ENCODE results near the gene CLPTM1L. TPM values are rescaled to one million over a fixed set of nuclear protein-coding genes. Genes with fewer than 3 reads are reported as not detected.

The CLPTM1L gene
- polyA plus RNA-seq, 1 donor from 2014 or later, result 61.6 TPM

DNA sequence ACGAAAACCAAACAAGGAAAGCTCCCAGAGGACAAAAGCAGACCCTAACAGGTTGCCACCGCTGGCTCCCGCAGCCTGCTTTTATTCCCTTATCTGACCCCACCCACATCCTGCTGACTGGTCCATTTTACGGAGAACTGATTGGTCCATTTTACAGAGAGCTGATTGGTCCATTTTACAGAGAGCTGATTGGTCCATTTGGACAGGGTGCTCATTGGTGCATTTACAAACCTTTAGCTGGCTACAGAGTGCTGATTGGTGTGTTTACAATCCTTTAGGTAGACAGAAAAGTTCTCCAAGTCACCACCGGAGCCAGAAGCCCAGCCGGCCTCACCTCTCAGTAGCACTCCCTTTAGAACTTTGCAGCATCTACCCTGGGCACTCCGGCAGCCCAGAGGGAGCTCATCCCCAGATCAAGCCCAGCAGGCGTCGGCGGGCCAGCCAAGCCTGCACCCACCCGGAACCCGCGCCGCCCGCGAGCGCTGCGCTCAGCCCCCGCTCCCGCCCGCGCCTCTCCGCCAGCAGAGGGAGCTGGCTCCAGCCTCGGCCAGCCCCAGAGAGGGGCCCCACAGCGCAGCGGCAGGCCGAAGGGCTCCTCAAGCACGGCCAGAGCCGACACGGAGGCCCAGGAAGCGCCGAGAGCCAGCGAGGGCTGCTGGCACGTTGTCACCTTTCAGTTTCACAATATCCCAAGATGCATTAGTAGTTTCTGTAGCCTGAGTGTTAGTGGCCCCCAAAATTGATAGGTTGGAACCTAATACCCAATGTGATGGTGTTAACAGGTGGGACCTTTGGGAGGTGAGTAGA lies 35.3 kb upstream of the CLPTM1L start:
- no peak overlapping the region for H3K27ac ChIP-seq (ENCODE audit: low read length)

DNA sequence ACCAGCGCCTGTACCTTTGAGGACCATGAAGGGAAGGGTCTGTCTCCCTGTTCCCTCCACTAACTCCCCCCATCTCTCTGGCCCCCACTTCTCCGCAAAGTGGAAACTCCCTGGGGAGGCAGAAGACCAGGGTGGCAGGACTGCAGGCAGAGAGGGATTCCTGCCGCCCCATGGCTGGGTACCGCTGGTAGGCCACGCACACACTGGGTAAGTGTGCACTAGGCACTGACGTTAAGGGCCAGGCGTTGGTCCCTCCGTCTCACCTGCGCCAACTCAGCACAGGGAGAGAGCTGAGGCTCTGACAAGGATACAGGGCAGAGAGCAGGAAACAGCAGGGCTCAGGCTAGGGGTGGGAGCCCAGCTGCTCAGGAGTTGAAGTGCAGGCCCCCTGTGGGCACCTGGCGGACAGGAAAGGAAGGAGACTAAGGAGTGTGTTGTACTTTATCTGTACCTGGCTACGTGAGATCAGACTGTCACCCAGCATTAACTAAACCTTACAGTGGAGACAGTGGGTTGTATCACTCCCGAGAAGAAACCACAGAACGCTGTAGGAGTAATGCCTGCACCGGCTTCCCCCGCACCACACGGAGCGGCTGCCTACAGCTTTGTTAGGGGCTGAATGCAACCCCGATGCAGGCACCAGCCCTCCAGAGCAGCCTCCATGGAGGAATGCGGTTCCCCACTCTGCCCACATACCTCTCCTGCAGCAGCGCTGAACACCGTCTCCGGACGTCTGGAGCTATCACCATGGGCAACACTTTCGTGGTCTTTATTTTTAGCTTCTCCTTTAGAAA lies 34.2 kb upstream of the CLPTM1L start:
- Histone ChIP-seq H3K9me2 (ENCODE audit: insufficient read depth, low read length) (no peaks in the 10 kb centered on the region), H3K79me2 (replicated peaks; ENCODE audit: insufficient read depth, low read length) (no peaks in the 10 kb centered on the region), H3K9ac (ENCODE audit: low read length) (no peak overlapping the region), H3K27ac (ENCODE audit: low read length) (no peak overlapping the region), H3F3A (ENCODE audit: insufficient read depth, low read length, poor library complexity, severe bottlenecking) (no peaks in the 10 kb centered on the region), H3K27me3 (ENCODE audit: insufficient read depth, low read depth, low read length) (peaks cover 6% of the 10 kb centered on the region), H3K4me2 (ENCODE audit: low read length) (no peak overlapping the region), H4K20me1 (ENCODE audit: insufficient read depth) (no peaks in the 10 kb centered on the region), H3K36me3 (ENCODE audit: insufficient read depth, low read length) (no peaks in the 10 kb centered on the region), H3K4me3 (ENCODE audit: low read length) (no peak overlapping the region), H2AFZ (ENCODE audit: low read depth, low read length) (no peak overlapping the region), H3K9me3 (ENCODE audit: low read length) (peaks cover 8% of the 10 kb centered on the region)
- TF ChIP-seq, protein P1, sequence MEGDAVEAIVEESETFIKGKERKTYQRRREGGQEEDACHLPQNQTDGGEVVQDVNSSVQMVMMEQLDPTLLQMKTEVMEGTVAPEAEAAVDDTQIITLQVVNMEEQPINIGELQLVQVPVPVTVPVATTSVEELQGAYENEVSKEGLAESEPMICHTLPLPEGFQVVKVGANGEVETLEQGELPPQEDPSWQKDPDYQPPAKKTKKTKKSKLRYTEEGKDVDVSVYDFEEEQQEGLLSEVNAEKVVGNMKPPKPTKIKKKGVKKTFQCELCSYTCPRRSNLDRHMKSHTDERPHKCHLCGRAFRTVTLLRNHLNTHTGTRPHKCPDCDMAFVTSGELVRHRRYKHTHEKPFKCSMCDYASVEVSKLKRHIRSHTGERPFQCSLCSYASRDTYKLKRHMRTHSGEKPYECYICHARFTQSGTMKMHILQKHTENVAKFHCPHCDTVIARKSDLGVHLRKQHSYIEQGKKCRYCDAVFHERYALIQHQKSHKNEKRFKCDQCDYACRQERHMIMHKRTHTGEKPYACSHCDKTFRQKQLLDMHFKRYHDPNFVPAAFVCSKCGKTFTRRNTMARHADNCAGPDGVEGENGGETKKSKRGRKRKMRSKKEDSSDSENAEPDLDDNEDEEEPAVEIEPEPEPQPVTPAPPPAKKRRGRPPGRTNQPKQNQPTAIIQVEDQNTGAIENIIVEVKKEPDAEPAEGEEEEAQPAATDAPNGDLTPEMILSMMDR (IDR thresholded peaks at IDR 0.05; ENCODE audit: poor library complexity, severe bottlenecking), result no peak
- TF ChIP-seq, protein P2, sequence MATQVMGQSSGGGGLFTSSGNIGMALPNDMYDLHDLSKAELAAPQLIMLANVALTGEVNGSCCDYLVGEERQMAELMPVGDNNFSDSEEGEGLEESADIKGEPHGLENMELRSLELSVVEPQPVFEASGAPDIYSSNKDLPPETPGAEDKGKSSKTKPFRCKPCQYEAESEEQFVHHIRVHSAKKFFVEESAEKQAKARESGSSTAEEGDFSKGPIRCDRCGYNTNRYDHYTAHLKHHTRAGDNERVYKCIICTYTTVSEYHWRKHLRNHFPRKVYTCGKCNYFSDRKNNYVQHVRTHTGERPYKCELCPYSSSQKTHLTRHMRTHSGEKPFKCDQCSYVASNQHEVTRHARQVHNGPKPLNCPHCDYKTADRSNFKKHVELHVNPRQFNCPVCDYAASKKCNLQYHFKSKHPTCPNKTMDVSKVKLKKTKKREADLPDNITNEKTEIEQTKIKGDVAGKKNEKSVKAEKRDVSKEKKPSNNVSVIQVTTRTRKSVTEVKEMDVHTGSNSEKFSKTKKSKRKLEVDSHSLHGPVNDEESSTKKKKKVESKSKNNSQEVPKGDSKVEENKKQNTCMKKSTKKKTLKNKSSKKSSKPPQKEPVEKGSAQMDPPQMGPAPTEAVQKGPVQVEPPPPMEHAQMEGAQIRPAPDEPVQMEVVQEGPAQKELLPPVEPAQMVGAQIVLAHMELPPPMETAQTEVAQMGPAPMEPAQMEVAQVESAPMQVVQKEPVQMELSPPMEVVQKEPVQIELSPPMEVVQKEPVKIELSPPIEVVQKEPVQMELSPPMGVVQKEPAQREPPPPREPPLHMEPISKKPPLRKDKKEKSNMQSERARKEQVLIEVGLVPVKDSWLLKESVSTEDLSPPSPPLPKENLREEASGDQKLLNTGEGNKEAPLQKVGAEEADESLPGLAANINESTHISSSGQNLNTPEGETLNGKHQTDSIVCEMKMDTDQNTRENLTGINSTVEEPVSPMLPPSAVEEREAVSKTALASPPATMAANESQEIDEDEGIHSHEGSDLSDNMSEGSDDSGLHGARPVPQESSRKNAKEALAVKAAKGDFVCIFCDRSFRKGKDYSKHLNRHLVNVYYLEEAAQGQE (IDR thresholded peaks at IDR 0.05; ENCODE audit: borderline replicate concordance), result no peak
- TF ChIP-seq EZH2 (IDR thresholded peaks at IDR 0.05; ENCODE audit: borderline replicate concordance, insufficient read depth, low read length, poor library complexity, severe bottlenecking) (no peak), SMC3 (conservative IDR thresholded peaks at IDR 0.05; ENCODE audit: poor library complexity) (no peak), POLR2AphosphoS5 (IDR thresholded peaks at IDR 0.05) (no peak), EP300 (conservative IDR thresholded peaks at IDR 0.05; ENCODE audit: poor library complexity, severe bottlenecking) (no peak), TAF1 (IDR thresholded peaks at IDR 0.05; ENCODE audit: low read depth) (no peak)

More for the DNA sequence above, 35.3 kb upstream of the CLPTM1L start:
- H3K9ac ChIP-seq (ENCODE audit: low read length), result no peak overlapping the region
- no peaks in the 10 kb centered on the region for H4K20me1 ChIP-seq (ENCODE audit: insufficient read depth)
- H3K36me3 ChIP-seq (ENCODE audit: insufficient read depth, low read length), result no peaks in the 10 kb centered on the region
- H3K27me3 ChIP-seq (ENCODE audit: insufficient read depth, low read depth, low read length), result peaks cover 11% of the 10 kb centered on the region
- no peaks in the 10 kb centered on the region for H3F3A ChIP-seq (ENCODE audit: insufficient read depth, low read length, poor library complexity, severe bottlenecking)
- H3K9me3 ChIP-seq (ENCODE audit: low read length), result peaks cover 8% of the 10 kb centered on the region
- no peak overlapping the region for H2AFZ ChIP-seq (ENCODE audit: low read depth, low read length)
- TF ChIP-seq EZH2 (IDR thresholded peaks at IDR 0.05; ENCODE audit: borderline replicate concordance, insufficient read depth, low read length, poor library complexity, severe bottlenecking) (no peak), TAF1 (IDR thresholded peaks at IDR 0.05; ENCODE audit: low read depth) (no peak), RAD21 (conservative IDR thresholded peaks at IDR 0.05) (no peak), MXI1 (conservative IDR thresholded peaks at IDR 0.05; ENCODE audit: poor library complexity, severe bottlenecking) (no peak), SMC3 (conservative IDR thresholded peaks at IDR 0.05; ENCODE audit: poor library complexity) (no peak), POLR2AphosphoS5 (IDR thresholded peaks at IDR 0.05) (no peak), EP300 (conservative IDR thresholded peaks at IDR 0.05; ENCODE audit: poor library complexity, severe bottlenecking) (no peak)
- TF ChIP-seq, protein P1 (IDR thresholded peaks at IDR 0.05; ENCODE audit: poor library complexity, severe bottlenecking), result no peak
- TF ChIP-seq, protein P2 (IDR thresholded peaks at IDR 0.05; ENCODE audit: borderline replicate concordance), result no peak
- H3K4me2 ChIP-seq (ENCODE audit: low read length), result no peak overlapping the region
- H3K4me3 ChIP-seq (ENCODE audit: low read length), result no peak overlapping the region
- H3K9me2 ChIP-seq (ENCODE audit: insufficient read depth, low read length), result no peaks in the 10 kb centered on the region
- H3K79me2 ChIP-seq (replicated peaks; ENCODE audit: insufficient read depth, low read length), result no peaks in the 10 kb centered on the region

All from neural cell (in vitro differentiated cells).